Lung (tissue), 12 donors: ENCODE measurements around the gene ANKRD52. TPM values are rescaled to one million over a fixed set of nuclear protein-coding genes. Genes with fewer than 3 reads are reported as not detected.

Experiments used
- ATAC-seq: fragments of 200-7000 bp; cut with Tn5 transposase; one replicate; pipeline ENCODE4 v1.9.1; 2020; ENCODE audit warnings: moderate number of reproducible peaks; ENCODE audit not compliant: insufficient read depth, low FRiP score
- DNase-seq, 3 donors: peaks; one replicate each; pipeline ENCODE4 v3.0.0-alpha.2; 2013 to 2017
- H3K27ac ChIP-seq, 2 donors: one replicate each; pipeline ENCODE4 v1.5.1; 2013; ENCODE audit warnings: mild to moderate bottlenecking in 2 of 2, moderate library complexity in 2 of 2, control low read depth in 1 of 2, inconsistent platforms in 1 of 2, low read depth in 1 of 2, low read length in 1 of 2
- H3K27me3 ChIP-seq, 3 donors: one replicate each; pipeline ENCODE4 v1.5.1; 2013; ENCODE audit warnings: low read length in 2 of 3; ENCODE audit not compliant: control insufficient read depth in 3 of 3, insufficient read depth in 3 of 3
- H3K36me3 ChIP-seq, 4 donors: one replicate each; pipeline ENCODE4 v1.5.1; 2013; ENCODE audit warnings: low read length in 4 of 4, mild to moderate bottlenecking in 1 of 4, moderate library complexity in 1 of 4; ENCODE audit not compliant: control insufficient read depth in 4 of 4, insufficient read depth in 4 of 4
- H3K4me1 ChIP-seq, 5 donors: one replicate each; pipeline ENCODE4 v1.5.1; 2013; ENCODE audit warnings: low read length in 5 of 5, mild to moderate bottlenecking in 2 of 5, moderate library complexity in 1 of 5; ENCODE audit not compliant: control insufficient read depth in 5 of 5, insufficient read depth in 5 of 5
- H3K4me3 ChIP-seq: one replicate; pipeline ENCODE4 v1.5.1; 2013; ENCODE audit warnings: mild to moderate bottlenecking, control low read depth, moderate library complexity
- H3K9ac ChIP-seq, 2 donors: one replicate each; pipeline ENCODE4 v1.5.1; 2013; ENCODE audit warnings: low read length in 2 of 2, control low read depth in 1 of 2; ENCODE audit not compliant: insufficient read depth in 1 of 2
- H3K9me3 ChIP-seq, 4 donors: one replicate each; pipeline ENCODE4 v1.5.1; 2013; ENCODE audit warnings: low read length in 3 of 4, mild to moderate bottlenecking in 1 of 4, moderate library complexity in 1 of 4; ENCODE audit not compliant: control insufficient read depth in 4 of 4, insufficient read depth in 3 of 4
- CTCF ChIP-seq: IDR thresholded peaks from 2 replicates; pipeline ENCODE4 v1.5.1; 2012; ENCODE audit warnings: mild to moderate bottlenecking; ENCODE audit errors: control extremely low read depth, extremely low read depth
- WGBS, 2 donors: extraction: QIAGEN DNeasy Blood & Tissue Kit; methylation state at CpG; one replicate each; pipeline ENCODE4 v1.1.7; 2013; 5-methylcytosine and 5-hydroxymethylcytosine counted together
- polyA plus RNA-seq, 2 donors: library from polyadenylated mRNA; stranded (reverse); fragments of 200-250 nt; gene quantifications; one replicate each; pipeline ENCODE4 v1.2.1, GENCODE V29; 2013
- total RNA-seq, 2 donors: library from RNA; depleted of rRNA in 1 of 2; stranded (reverse); fragments of >200 nt in 1 of 2; gene quantifications; one replicate each; pipeline ENCODE4 v1.2.1, GENCODE V29; 2014 to 2021
- donor health status: control.
- donor health status: control.
- donor health status: Bipolar disorder and iron deficiency.
- donor health status: healthy.
- donor health status: DM: yes; HTN: yes; CAD: no.

The ANKRD52 gene
- total and polyA plus RNA-seq, 4 donors = 9.2 to 38.1 (median 17.9) TPM

GRCh38 chr12:56257071-56257470, 1.1 kb downstream of the ANKRD52 start:
- peak overlapping the region; percentile 48 to 77 for H3K9ac ChIP-seq
- H3K4me3 ChIP-seq = peak overlapping the region; percentile 98
- no peaks in the 10 kb centered on the region for H3K27me3 ChIP-seq
- H3K36me3 ChIP-seq = peaks cover 20 to 47% (median 37%) of the 10 kb centered on the region in 4 donors
- no peaks in the 10 kb centered on the region for H3K9me3 ChIP-seq
- H3K27ac ChIP-seq = no peak overlapping the region
- WGBS, 2 donors = 73 to 79% methylated on average over 8 of the region's 8 CpGs
- ATAC-seq = no peak
- TF ChIP-seq CTCF = no peak
- H3K4me1 ChIP-seq = peaks cover 0 to 21% (median 8%) of the 10 kb centered on the region in 5 donors
- no peak for DNase-seq

DNA sequence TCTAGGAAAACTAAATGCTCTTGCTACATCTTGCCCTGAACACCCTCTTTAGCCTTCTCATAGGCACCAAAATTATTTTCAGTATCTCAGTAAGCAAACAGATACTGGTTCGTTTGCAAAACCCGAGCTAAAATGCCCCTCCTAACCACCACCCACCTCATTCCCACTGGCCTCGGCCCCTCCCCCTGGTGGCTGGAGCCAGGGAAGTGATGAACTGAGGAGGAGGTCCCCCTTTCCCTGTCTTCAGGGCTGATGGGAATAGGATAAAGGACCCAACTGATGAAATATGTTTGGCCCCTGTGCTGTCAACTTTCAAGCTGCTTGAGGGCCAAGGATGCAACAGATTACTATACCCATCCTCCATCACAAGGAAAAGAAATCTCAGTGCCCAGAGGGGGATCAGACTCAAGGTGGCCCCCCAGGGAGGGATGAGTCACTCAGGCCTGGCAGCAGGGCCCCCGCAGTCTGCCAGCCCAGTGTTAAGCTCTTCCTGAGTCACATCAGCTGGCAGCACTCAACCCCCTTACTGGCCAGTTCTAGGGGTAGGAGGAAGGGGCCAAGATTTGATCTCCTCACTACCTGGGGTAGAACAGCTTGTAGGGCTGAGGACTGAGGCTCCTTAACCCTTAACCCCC, 1.7 kb downstream of the ANKRD52 start:
- H3K27ac ChIP-seq = no peak overlapping the region

DNA sequence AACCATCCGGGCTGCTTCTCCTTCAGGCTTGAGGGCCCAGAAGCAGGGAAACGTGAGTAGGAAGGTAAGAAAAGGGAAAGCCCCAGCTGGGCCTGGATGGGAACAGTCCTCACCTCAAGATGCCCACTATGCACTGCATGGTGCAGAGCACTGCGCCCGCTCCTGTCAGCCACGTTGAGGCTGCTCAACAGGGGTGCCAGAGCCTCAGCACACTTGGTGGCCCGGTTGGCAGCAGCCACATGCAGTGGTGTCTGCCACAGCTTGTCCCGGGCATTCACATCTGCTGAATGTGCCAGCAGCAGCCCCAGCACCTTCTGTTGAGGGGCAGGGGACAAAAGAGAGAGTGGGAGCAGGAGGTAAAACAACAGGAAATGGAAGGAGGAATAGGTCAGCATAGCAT, 2.5 kb downstream of the ANKRD52 start:
- Histone ChIP-seq H3K9me3 (no peaks in the 10 kb centered on the region), H3K27me3 (no peaks in the 10 kb centered on the region), H3K4me1 (peaks cover 0 to 21% (median 8%) of the 10 kb centered on the region in 5 donors), H3K4me3 (no peak overlapping the region), H3K9ac (peak overlapping the region in 1 of 2 donors; percentile 11), H3K27ac (no peak overlapping the region), H3K36me3 (peaks cover 20 to 52% (median 41%) of the 10 kb centered on the region in 4 donors)
- no peak for TF ChIP-seq CTCF
- DNase-seq = no peak
- no peak for ATAC-seq
- WGBS, 2 donors = 72 to 91% methylated on average over 7 of the region's 7 CpGs

More for the DNA sequence above, 1.7 kb downstream of the ANKRD52 start:
- Histone ChIP-seq H3K36me3 (peaks cover 20 to 52% (median 41%) of the 10 kb centered on the region in 4 donors), H3K9me3 (no peaks in the 10 kb centered on the region), H3K9ac (peak overlapping the region; percentile 11 to 77), H3K4me1 (peaks cover 0 to 21% (median 8%) of the 10 kb centered on the region in 5 donors), H3K27me3 (no peaks in the 10 kb centered on the region), H3K4me3 (no peak overlapping the region)
- no peak for TF ChIP-seq CTCF
- 55 to 66% methylated on average over 4 of the region's 4 CpGs for WGBS, 2 donors
- ATAC-seq (no peak), DNase-seq (no peak)
